Neuronal stem cell (in vitro differentiated cells): ENCODE results near the gene PTPN20.

Experiments
- DNase-seq: peaks from one replicate; pipeline ENCODE4 v3.0.0-alpha.2; 2013; ENCODE audit warnings: low spot score
- H2AFZ ChIP-seq: one replicate; pipeline ENCODE4 v1.6.1; 2013; ENCODE audit warnings: mild to moderate bottlenecking, low read length, inconsistent platforms
- H2AK5ac ChIP-seq: 2 replicates; pipeline ENCODE4 v1.6.1; 2013; ENCODE audit warnings: low read depth, mild to moderate bottlenecking, inconsistent platforms, low read length, moderate library complexity, mixed read lengths
- H2BK120ac ChIP-seq: 2 replicates; pipeline ENCODE4 v1.6.1; 2013; ENCODE audit warnings: low read depth, mild to moderate bottlenecking, inconsistent platforms, low read length, moderate library complexity, mixed read lengths
- H2BK12ac ChIP-seq: one replicate; pipeline ENCODE4 v1.6.1; 2013; ENCODE audit warnings: low read length, inconsistent platforms
- H2BK15ac ChIP-seq: 2 replicates; pipeline ENCODE4 v1.6.1; 2013; ENCODE audit warnings: mild to moderate bottlenecking, low read length, inconsistent platforms, mixed read lengths
- H2BK5ac ChIP-seq: one replicate; pipeline ENCODE4 v1.6.1; 2013; ENCODE audit warnings: inconsistent platforms, mild to moderate bottlenecking, low read length, moderate library complexity
- H3K14ac ChIP-seq: one replicate; pipeline ENCODE4 v1.6.1; 2013; ENCODE audit warnings: low read length, inconsistent platforms
- H3K18ac ChIP-seq: 2 replicates; pipeline ENCODE4 v1.6.1; 2013; ENCODE audit warnings: low read length, inconsistent platforms
- H3K23ac ChIP-seq: 2 replicates; pipeline ENCODE4 v1.6.1; 2013; ENCODE audit warnings: low read depth, mild to moderate bottlenecking, mixed read lengths, low read length, inconsistent platforms; ENCODE audit not compliant: poor library complexity
- H3K27ac ChIP-seq: replicated peaks from 3 replicates; pipeline ENCODE4 v1.5.1; 2013; ENCODE audit warnings: low read length, inconsistent platforms
- H3K27me3 ChIP-seq, 3 experiments: 2 replicates each; pipeline ENCODE4 v1.6.1; 2013; ENCODE audit warnings: low read length in 3 of 3, mild to moderate bottlenecking in 2 of 3, inconsistent platforms in 1 of 3, low read depth in 1 of 3, mixed read lengths in 1 of 3, moderate library complexity in 1 of 3; ENCODE audit not compliant: control insufficient read depth in 3 of 3, insufficient read depth in 3 of 3
- H3K36me3 ChIP-seq, 2 donors: replicated peaks in 1 of 2; 2 replicates each; pipeline ENCODE4 v1.6.1; 2013; ENCODE audit warnings: low read length in 2 of 2; ENCODE audit not compliant: control insufficient read depth in 2 of 2, insufficient read depth in 2 of 2
- H3K4ac ChIP-seq: 2 replicates; pipeline ENCODE4 v1.6.1; 2013; ENCODE audit warnings: inconsistent platforms, mild to moderate bottlenecking, low read length, moderate library complexity
- H3K4me1 ChIP-seq, 2 donors: 1 replicate in 1 of 2; 2 replicates in 1 of 2; pipeline ENCODE4 v1.6.1; 2013; ENCODE audit warnings: low read length in 2 of 2, low read depth in 1 of 2; ENCODE audit not compliant: control insufficient read depth in 2 of 2, insufficient read depth in 1 of 2
- H3K4me2 ChIP-seq: one replicate; pipeline ENCODE4 v1.6.1; 2013; ENCODE audit warnings: mild to moderate bottlenecking, low read length, inconsistent platforms; ENCODE audit not compliant: insufficient read depth, poor library complexity, severe bottlenecking
- H3K4me3 ChIP-seq, 2 donors: 2 replicates each; pipeline ENCODE4 v1.5.1; 2013; ENCODE audit warnings: low read length in 2 of 2, mild to moderate bottlenecking in 2 of 2, inconsistent platforms in 1 of 2, moderate library complexity in 1 of 2
- H3K79me1 ChIP-seq: one replicate; pipeline ENCODE4 v1.6.1; 2013; ENCODE audit warnings: low read depth, mild to moderate bottlenecking, inconsistent platforms, low read length, moderate library complexity
- H3K9ac ChIP-seq: one replicate; pipeline ENCODE4 v1.6.1; 2013; ENCODE audit warnings: mild to moderate bottlenecking, low read depth, low read length, inconsistent platforms; ENCODE audit not compliant: poor library complexity
- H3K9me3 ChIP-seq, 2 donors: replicated peaks in 1 of 2; 2 replicates each; pipeline versions ENCODE3 to v1.6.1; 2013; ENCODE audit warnings: low read length in 2 of 2, mild to moderate bottlenecking in 2 of 2, inconsistent platforms in 1 of 2, low read depth in 1 of 2, mixed read lengths in 1 of 2, moderate library complexity in 1 of 2; ENCODE audit not compliant: control insufficient read depth in 2 of 2, insufficient read depth in 1 of 2
- H4K8ac ChIP-seq: one replicate; pipeline ENCODE4 v1.6.1; 2013; ENCODE audit warnings: low read depth, mild to moderate bottlenecking, inconsistent platforms, low read length, moderate library complexity
- H4K91ac ChIP-seq: one replicate; pipeline ENCODE4 v1.6.1; 2013; ENCODE audit warnings: low read length, low read depth, mild to moderate bottlenecking, inconsistent platforms; ENCODE audit not compliant: poor library complexity
- WGBS, 2 donors: extraction: QIAGEN DNeasy Blood & Tissue Kit; methylation state at CpG; one replicate each; pipeline ENCODE4 v1.1.7; 2013; ENCODE audit warnings: missing lambda C conversion rate in 2 of 2, mixed read lengths in 1 of 2; ENCODE audit not compliant: insufficient read length in 2 of 2, insufficient replicate concordance in 1 of 2; ENCODE audit errors: extremely low coverage in 2 of 2; 5-methylcytosine and 5-hydroxymethylcytosine counted together

Gene PTPN20

GRCh38 chr10:47024399-47025252 is 113.4 kb downstream of the PTPN20 start:
- Histone ChIP-seq H3K9ac (no peak overlapping the region), H4K91ac (no peak overlapping the region), H2AFZ (no peak overlapping the region), H3K14ac (no peak overlapping the region), H2BK12ac (no peak overlapping the region), H2BK15ac (no peak overlapping the region), H2BK120ac (no peak overlapping the region), H3K23ac (no peak overlapping the region), H3K4me3 (no peak overlapping the region), H3K4ac (no peak overlapping the region), H3K79me1 (peaks cover 3% of the 10 kb centered on the region), H4K8ac (no peak overlapping the region), H3K9me3 (peaks cover 0 to 7% of the 10 kb centered on the region in 2 donors), H2AK5ac (no peak overlapping the region), H3K27me3 (peaks cover 0 to 3% (median 2%) of the 10 kb centered on the region in 3 experiments), H2BK5ac (no peak overlapping the region), H3K4me2 (no peak overlapping the region), H3K36me3 (no peaks in the 10 kb centered on the region), H3K27ac (no peak overlapping the region), H3K4me1 (peaks cover 0 to 1% of the 10 kb centered on the region in 2 donors), H3K18ac (no peak overlapping the region)
- no CpG with 5 or more reads among the region's 9 CpGs for WGBS, 2 donors
- peak; percentile 38 for DNase-seq

DNA sequence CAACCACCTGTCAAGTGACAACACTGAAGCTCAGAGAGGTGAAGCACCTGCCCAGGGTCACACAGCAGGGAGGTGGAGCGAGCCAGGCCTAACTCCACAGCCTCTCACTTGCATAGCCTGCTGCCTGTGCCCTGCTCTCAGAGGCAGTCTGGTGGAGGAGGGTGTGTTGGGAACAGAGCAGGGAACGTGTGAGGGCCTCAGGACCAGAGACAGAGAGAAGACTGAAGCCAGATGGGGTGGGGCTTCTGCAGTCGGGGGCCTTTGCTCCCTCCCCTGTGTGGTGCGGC is 114.0 kb downstream of the PTPN20 start:
- Histone ChIP-seq H2BK15ac (no peak overlapping the region), H3K27ac (no peak overlapping the region), H3K14ac (no peak overlapping the region), H4K91ac (no peak overlapping the region), H3K23ac (no peak overlapping the region), H2AK5ac (peak overlapping the region; percentile 23), H3K27me3 (peaks cover 0 to 3% (median 2%) of the 10 kb centered on the region in 3 experiments), H3K9me3 (peaks cover 0 to 7% of the 10 kb centered on the region in 2 donors), H3K36me3 (no peaks in the 10 kb centered on the region), H3K18ac (peak overlapping the region; percentile 17), H3K4me3 (no peak overlapping the region), H2BK5ac (peak overlapping the region; percentile 35), H3K9ac (no peak overlapping the region), H4K8ac (no peak overlapping the region), H2BK120ac (no peak overlapping the region), H3K79me1 (peaks cover 3% of the 10 kb centered on the region), H3K4ac (no peak overlapping the region), H2AFZ (no peak overlapping the region), H3K4me2 (no peak overlapping the region), H3K4me1 (peaks cover 0 to 1% of the 10 kb centered on the region in 2 donors), H2BK12ac (no peak overlapping the region)
- no peak for DNase-seq
- WGBS, 2 donors, result no CpG with 5 or more reads among the region's 4 CpGs

DNA sequence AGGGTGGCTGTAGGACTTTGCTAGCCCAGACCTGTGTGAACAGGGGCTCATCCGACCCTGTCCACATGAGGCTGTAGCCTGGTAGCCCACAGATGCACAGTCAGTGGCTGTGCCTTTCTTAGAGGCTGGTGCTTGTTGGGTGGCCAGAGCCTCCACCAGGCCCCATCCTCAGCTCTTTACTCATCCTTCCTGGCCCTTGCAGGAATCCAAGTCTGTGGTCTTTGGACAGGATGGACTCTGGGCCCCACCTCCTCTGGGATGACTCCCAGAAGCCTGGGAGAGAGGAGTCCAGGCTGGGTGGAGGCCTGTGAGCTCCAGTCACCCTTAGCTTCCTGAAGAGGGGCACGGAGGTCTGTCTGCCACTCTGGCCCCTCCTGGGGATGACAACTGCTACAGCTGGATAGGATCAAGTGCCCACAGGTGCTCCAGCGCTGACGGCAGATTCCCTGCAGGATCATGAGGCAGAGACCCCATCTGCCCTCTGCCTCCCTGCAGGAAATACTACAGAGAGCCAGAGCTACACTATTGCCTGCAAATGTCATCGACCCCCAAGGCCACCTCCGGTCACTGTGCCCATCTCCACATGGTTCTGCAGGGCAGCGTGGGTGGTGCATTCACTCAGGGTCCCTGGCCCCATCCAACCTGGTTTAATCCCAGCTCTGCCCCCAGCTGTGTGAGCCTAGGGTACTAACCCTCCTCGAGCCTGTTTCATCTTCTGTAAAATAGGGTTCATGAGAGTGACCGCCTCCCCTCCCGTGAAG is 114.5 kb downstream of the PTPN20 start:
- Histone ChIP-seq H2AFZ (no peak overlapping the region), H3K23ac (no peak overlapping the region), H3K18ac (peak overlapping the region; percentile 25), H3K9me3 (peaks cover 0 to 7% of the 10 kb centered on the region in 2 donors), H2BK12ac (no peak overlapping the region), H3K27me3 (peaks cover 0 to 3% (median 2%) of the 10 kb centered on the region in 3 experiments), H3K4me1 (peaks cover 0 to 1% of the 10 kb centered on the region in 2 donors), H3K9ac (peak overlapping the region; percentile 47), H4K8ac (no peak overlapping the region), H4K91ac (no peak overlapping the region), H3K4me2 (no peak overlapping the region), H3K36me3 (no peaks in the 10 kb centered on the region), H3K14ac (no peak overlapping the region), H2BK15ac (no peak overlapping the region), H2BK120ac (no peak overlapping the region), H2AK5ac (peak overlapping the region; percentile 23), H3K4ac (no peak overlapping the region), H3K27ac (no peak overlapping the region), H2BK5ac (peak overlapping the region; percentile 35), H3K4me3 (no peak overlapping the region), H3K79me1 (peaks cover 3% of the 10 kb centered on the region)
- DNase-seq, result no peak
- WGBS, 2 donors, result no CpG with 5 or more reads among the region's 10 CpGs
